ENCODE results near the gene FLCN.
"Not testable (repeated sequence)": the region's sequence is repeated elsewhere in the genome, so short reads cannot be mapped to it uniquely, and the experiment has no call there.

DNA sequence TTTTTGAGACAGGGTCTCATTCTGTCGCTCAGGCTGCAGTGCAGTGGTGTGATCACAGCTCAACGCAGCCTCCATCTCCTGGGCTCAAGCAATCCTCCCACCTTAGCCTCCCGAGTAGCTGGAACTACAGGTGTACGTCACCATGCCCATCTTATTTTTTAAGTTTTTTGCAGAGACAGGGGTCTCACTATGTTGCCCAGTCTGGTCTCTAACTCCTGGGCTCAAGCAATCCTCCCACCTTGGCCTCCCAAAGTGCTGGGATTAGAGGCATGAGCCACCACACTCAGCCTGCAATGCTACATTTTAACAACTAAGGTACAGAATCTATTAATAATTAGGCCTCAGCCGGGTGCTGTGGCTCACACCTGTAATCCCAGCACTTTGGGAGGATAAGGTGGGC, 40.5 kb upstream of the FLCN start:
- not testable (repeated sequence) for TF ChIP-seq TGIF2 (CRISPR knock-in tag; IDR thresholded peaks at IDR 0.05); YY1 (IDR thresholded peaks at IDR 0.05; ENCODE audit: insufficient read depth, insufficient replicate concordance, low read depth, low read length); ZBTB26 (CRISPR knock-in tag; IDR thresholded peaks at IDR 0.05; ENCODE audit: borderline replicate concordance); GABPA (IDR thresholded peaks at IDR 0.05; ENCODE audit: low read depth, low read length); GABPA (CRISPR knock-in tag; IDR thresholded peaks at IDR 0.05; ENCODE audit: low read depth); MAX (IDR thresholded peaks at IDR 0.05); EZH2 (conservative IDR thresholded peaks at IDR 0.05; ENCODE audit: low read depth, low read length); MAFK (conservative IDR thresholded peaks at IDR 0.05 in 1 of 2, IDR thresholded peaks at IDR 0.05 in 1 of 2; ENCODE audit: low read length in 2 of 2); TBP (CRISPR knock-in tag; IDR thresholded peaks at IDR 0.05); KLF9 (CRISPR knock-in tag; IDR thresholded peaks at IDR 0.05; ENCODE audit: low read depth); ZNF256 (CRISPR knock-in tag; conservative IDR thresholded peaks at IDR 0.05); SP1 (IDR thresholded peaks at IDR 0.05); SP1 (CRISPR knock-in tag; IDR thresholded peaks at IDR 0.05); NR2F2 (IDR thresholded peaks at IDR 0.05; ENCODE audit: borderline replicate concordance, low read depth)
- TF ChIP-seq, protein P1, sequence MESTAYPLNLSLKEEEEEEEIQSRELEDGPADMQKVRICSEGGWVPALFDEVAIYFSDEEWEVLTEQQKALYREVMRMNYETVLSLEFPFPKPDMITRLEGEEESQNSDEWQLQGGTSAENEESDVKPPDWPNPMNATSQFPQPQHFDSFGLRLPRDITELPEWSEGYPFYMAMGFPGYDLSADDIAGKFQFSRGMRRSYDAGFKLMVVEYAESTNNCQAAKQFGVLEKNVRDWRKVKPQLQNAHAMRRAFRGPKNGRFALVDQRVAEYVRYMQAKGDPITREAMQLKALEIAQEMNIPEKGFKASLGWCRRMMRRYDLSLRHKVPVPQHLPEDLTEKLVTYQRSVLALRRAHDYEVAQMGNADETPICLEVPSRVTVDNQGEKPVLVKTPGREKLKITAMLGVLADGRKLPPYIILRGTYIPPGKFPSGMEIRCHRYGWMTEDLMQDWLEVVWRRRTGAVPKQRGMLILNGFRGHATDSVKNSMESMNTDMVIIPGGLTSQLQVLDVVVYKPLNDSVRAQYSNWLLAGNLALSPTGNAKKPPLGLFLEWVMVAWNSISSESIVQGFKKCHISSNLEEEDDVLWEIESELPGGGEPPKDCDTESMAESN (CRISPR knock-in tag; conservative IDR thresholded peaks at IDR 0.05), result not testable (repeated sequence)
- TF ChIP-seq, protein P2, sequence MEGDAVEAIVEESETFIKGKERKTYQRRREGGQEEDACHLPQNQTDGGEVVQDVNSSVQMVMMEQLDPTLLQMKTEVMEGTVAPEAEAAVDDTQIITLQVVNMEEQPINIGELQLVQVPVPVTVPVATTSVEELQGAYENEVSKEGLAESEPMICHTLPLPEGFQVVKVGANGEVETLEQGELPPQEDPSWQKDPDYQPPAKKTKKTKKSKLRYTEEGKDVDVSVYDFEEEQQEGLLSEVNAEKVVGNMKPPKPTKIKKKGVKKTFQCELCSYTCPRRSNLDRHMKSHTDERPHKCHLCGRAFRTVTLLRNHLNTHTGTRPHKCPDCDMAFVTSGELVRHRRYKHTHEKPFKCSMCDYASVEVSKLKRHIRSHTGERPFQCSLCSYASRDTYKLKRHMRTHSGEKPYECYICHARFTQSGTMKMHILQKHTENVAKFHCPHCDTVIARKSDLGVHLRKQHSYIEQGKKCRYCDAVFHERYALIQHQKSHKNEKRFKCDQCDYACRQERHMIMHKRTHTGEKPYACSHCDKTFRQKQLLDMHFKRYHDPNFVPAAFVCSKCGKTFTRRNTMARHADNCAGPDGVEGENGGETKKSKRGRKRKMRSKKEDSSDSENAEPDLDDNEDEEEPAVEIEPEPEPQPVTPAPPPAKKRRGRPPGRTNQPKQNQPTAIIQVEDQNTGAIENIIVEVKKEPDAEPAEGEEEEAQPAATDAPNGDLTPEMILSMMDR (CRISPR knock-in tag; IDR thresholded peaks at IDR 0.05), result not testable (repeated sequence)
